SK-N-SH (cell line): ENCODE data around the gene STAC. TPM values are rescaled to one million over a fixed set of nuclear protein-coding genes. Genes with fewer than 3 reads are reported as not detected.

Experiments
- CTCF ChIA-PET: fragments of 300-600, 350-600 bp; formaldehyde crosslinking; extraction: SDS; loops from one replicate; lab custom pipeline; 2021; lab: Yijun Ruan, JAX
- POLR2A ChIA-PET: fragments of 350-600 bp; sonication (Branson Sonifier 250); formaldehyde crosslinking; extraction: SDS; loops from one replicate; lab custom pipeline; 2020; ENCODE audit warnings: antibody characterized with exemption, inconsistent platforms; lab: Yijun Ruan, JAX
- DNase-seq: peaks from one replicate; pipeline ENCODE4 v3.0.0; 2012
- H2AFZ ChIP-seq: fragments of 200-600 bp; sonication (generic); 2 replicates; pipeline ENCODE4 v1.8.1; 2016; ENCODE audit warnings: antibody characterized with exemption, mild to moderate bottlenecking, low read depth
- H3F3A ChIP-seq: fragments of 200-600 bp; sonication (generic); replicated peaks from 2 replicates; pipeline ENCODE3; 2016; ENCODE audit warnings: antibody characterized with exemption, mild to moderate bottlenecking; ENCODE audit not compliant: insufficient read depth
- H3K27ac ChIP-seq, 2 experiments: fragments of 200-500 bp in 1 of 2; fragments of 200-600 bp in 1 of 2; sonication (Bioruptor generic) in 1 of 2; sonication (generic), shearing (Covaris generic) in 1 of 2; 2 replicates each; pipeline versions ENCODE4 v1.5.1 to v1.6.1; 2014 to 2016; ENCODE audit warnings: low read depth in 2 of 2, inconsistent platforms in 1 of 2, low read length in 1 of 2, mild to moderate bottlenecking in 1 of 2, mixed read lengths in 1 of 2
- H3K27me3 ChIP-seq: fragments of 200-600 bp; sonication (generic), shearing (Covaris generic); 2 replicates; pipeline ENCODE4 v1.6.1; 2016; ENCODE audit warnings: mixed run types; ENCODE audit not compliant: insufficient read depth
- H3K36me3 ChIP-seq, 2 experiments: fragments of 200-500 bp in 1 of 2; fragments of 200-600 bp in 1 of 2; sonication (Bioruptor generic) in 1 of 2; sonication (generic) in 1 of 2; replicated peaks in 1 of 2; 2 replicates each; pipeline versions ENCODE3 to v1.5.1; 2014 to 2016; ENCODE audit warnings: low read length in 1 of 2, mild to moderate bottlenecking in 1 of 2; ENCODE audit not compliant: insufficient read depth in 2 of 2, control insufficient read depth in 1 of 2
- H3K4me1 ChIP-seq, 2 experiments: fragments of 200-500 bp in 1 of 2; fragments of 200-600 bp in 1 of 2; sonication (Bioruptor generic) in 1 of 2; sonication (generic), shearing (Covaris generic) in 1 of 2; 2 replicates each; pipeline versions ENCODE4 v1.5.1 to v1.6.1; 2014 to 2016; ENCODE audit warnings: low read depth in 1 of 2, low read length in 1 of 2, mixed run types in 1 of 2; ENCODE audit not compliant: insufficient read depth in 2 of 2, control insufficient read depth in 1 of 2
- H3K4me2 ChIP-seq: fragments of 200-600 bp; sonication (generic), shearing (Covaris generic); 2 replicates; pipeline ENCODE4 v1.6.1; 2017; ENCODE audit warnings: mixed run types
- H3K4me3 ChIP-seq, 2 experiments: fragments of 200-500 bp in 1 of 2; fragments of 200-600 bp in 1 of 2; sonication (Bioruptor generic) in 1 of 2; sonication (generic), shearing (Covaris generic) in 1 of 2; 2 replicates each; pipeline versions ENCODE4 v1.5.1 to v1.8.1; 2014 to 2016; ENCODE audit warnings: low read depth in 2 of 2, inconsistent platforms in 1 of 2, low read length in 1 of 2, mild to moderate bottlenecking in 1 of 2, mixed read lengths in 1 of 2, moderate library complexity in 1 of 2
- H3K79me2 ChIP-seq: fragments of 200-600 bp; sonication (generic); 2 replicates; pipeline ENCODE4 v1.8.1; 2017; ENCODE audit warnings: mild to moderate bottlenecking; ENCODE audit not compliant: insufficient read depth
- H3K9ac ChIP-seq: fragments of 200-600 bp; sonication (generic); 2 replicates; pipeline ENCODE4 v1.6.1; 2017; ENCODE audit warnings: mixed run types
- H3K9me2 ChIP-seq: fragments of 200-600 bp; sonication (generic); 2 replicates; pipeline ENCODE4 v1.6.1; 2017; ENCODE audit warnings: mixed run types
- H3K9me3 ChIP-seq: fragments of 200-600 bp; sonication (generic); 2 replicates; pipeline ENCODE4 v1.6.1; 2017; ENCODE audit warnings: mixed run types, mild to moderate bottlenecking, moderate library complexity
- H4K20me1 ChIP-seq: fragments of 200-600 bp; sonication (generic); 2 replicates; pipeline ENCODE4 v1.6.1; 2017; ENCODE audit warnings: mild to moderate bottlenecking, mixed run types; ENCODE audit not compliant: insufficient read depth
- CHD2 ChIP-seq: fragments of 150-350 bp; IDR thresholded peaks from 2 replicates; pipeline ENCODE4 v1.6.1; 2018; ENCODE audit warnings: low read length; ENCODE audit not compliant: partially characterized antibody
- ELF1 ChIP-seq: IDR thresholded peaks from 2 replicates; pipeline ENCODE4 v1.4.0; 2012
- EP300 ChIP-seq, 2 experiments: IDR thresholded peaks; 2 replicates each; pipeline versions ENCODE4 v1.4.0 to v1.6.1; 2012; ENCODE audit warnings: borderline replicate concordance in 1 of 2, low read depth in 1 of 2, low read length in 1 of 2
- EZH2phosphoT487 ChIP-seq: fragments of 200-600 bp; sonication (generic); IDR thresholded peaks from 2 replicates; pipeline ENCODE4 v1.6.1; 2017; ENCODE audit warnings: low read depth, mixed run types, mild to moderate bottlenecking, antibody characterized with exemption, moderate library complexity, borderline replicate concordance
- FOSL2 ChIP-seq: IDR thresholded peaks from 2 replicates; pipeline ENCODE4 v1.4.0; 2012; ENCODE audit warnings: low read depth, mild to moderate bottlenecking, moderate library complexity, borderline replicate concordance
- FOXJ3 ChIP-seq: sonication (generic); formaldehyde crosslinking; IDR thresholded peaks from 2 replicates; pipeline ENCODE4 v1.5.1; 2020; ENCODE audit warnings: mild to moderate bottlenecking, missing genetic modification reagents
- FOXM1 ChIP-seq: IDR thresholded peaks from 2 replicates; pipeline ENCODE4 v1.4.0; 2012; ENCODE audit warnings: low read depth, mild to moderate bottlenecking
- GABPA ChIP-seq: IDR thresholded peaks from 2 replicates; pipeline ENCODE4 v1.4.0; 2012; ENCODE audit warnings: low read depth, mild to moderate bottlenecking
- JUND ChIP-seq: IDR thresholded peaks from 2 replicates; pipeline ENCODE4 v1.4.0; 2012
- NFIC ChIP-seq: IDR thresholded peaks from 2 replicates; pipeline ENCODE4 v1.4.0; 2012; ENCODE audit warnings: borderline replicate concordance
- NRF1 ChIP-seq: IDR thresholded peaks from 2 replicates; pipeline ENCODE4 v1.6.1; 2012; ENCODE audit warnings: low read depth, mild to moderate bottlenecking, low read length
- RAD21 ChIP-seq: IDR thresholded peaks from 2 replicates; pipeline ENCODE4 v1.6.1; 2012; ENCODE audit warnings: mild to moderate bottlenecking, low read length
- RCOR1 ChIP-seq: fragments of 150-350 bp; IDR thresholded peaks from 2 replicates; pipeline ENCODE4 v1.6.1; 2017; ENCODE audit warnings: antibody characterized with exemption, low read length
- RFX5 ChIP-seq: IDR thresholded peaks from 2 replicates; pipeline ENCODE4 v1.6.1; 2012; ENCODE audit warnings: mild to moderate bottlenecking, improper control_type of control experiment, low read length
- RXRA ChIP-seq: IDR thresholded peaks from 2 replicates; pipeline ENCODE4 v1.4.0; 2012; ENCODE audit warnings: low read depth, mild to moderate bottlenecking, borderline replicate concordance
- SIN3A ChIP-seq: IDR thresholded peaks from 2 replicates; pipeline ENCODE4 v1.6.1; 2012; ENCODE audit warnings: low read depth, mild to moderate bottlenecking, low read length, moderate library complexity, borderline replicate concordance
- TAF1 ChIP-seq: IDR thresholded peaks from 2 replicates; pipeline ENCODE4 v1.6.1; 2012; ENCODE audit warnings: low read depth, mild to moderate bottlenecking, low read length, moderate library complexity, borderline replicate concordance
- WGBS: methylation state at CpG from one replicate; pipeline ENCODE4 v1.1.6; 2017; ENCODE audit warnings: low lambda C conversion rate; 5-methylcytosine and 5-hydroxymethylcytosine counted together
- polyA plus RNA-seq, 3 experiments: library from polyadenylated mRNA; depleted of rRNA; stranded (reverse); fragments of >200 nt; gene quantifications; 2 replicates each; pipeline ENCODE4 v1.2.3, GENCODE V29; 2012
- TF ChIP-seq, protein P1 (sequence below): fragments of 200-600 bp; sonication (generic); IDR thresholded peaks from 2 replicates; pipeline ENCODE4 v1.6.1; 2017; ENCODE audit warnings: antibody characterized with exemption, mild to moderate bottlenecking, moderate library complexity
- TF ChIP-seq, protein P2 (sequence below): fragments of 150-350 bp; IDR thresholded peaks from 2 replicates; pipeline ENCODE4 v1.6.1; 2016; ENCODE audit warnings: mild to moderate bottlenecking, low read depth, low read length
- TF ChIP-seq, protein P3 (sequence below): fragments of 150-350 bp; IDR thresholded peaks from 2 replicates; pipeline ENCODE4 v1.6.1; 2017; ENCODE audit warnings: antibody characterized with exemption, low read length, low read depth, borderline replicate concordance

The STAC gene
- polyA plus RNA-seq, 1 of the 3 experiments (the other 2 are of a cell fraction) = 25.0 TPM

DNA sequence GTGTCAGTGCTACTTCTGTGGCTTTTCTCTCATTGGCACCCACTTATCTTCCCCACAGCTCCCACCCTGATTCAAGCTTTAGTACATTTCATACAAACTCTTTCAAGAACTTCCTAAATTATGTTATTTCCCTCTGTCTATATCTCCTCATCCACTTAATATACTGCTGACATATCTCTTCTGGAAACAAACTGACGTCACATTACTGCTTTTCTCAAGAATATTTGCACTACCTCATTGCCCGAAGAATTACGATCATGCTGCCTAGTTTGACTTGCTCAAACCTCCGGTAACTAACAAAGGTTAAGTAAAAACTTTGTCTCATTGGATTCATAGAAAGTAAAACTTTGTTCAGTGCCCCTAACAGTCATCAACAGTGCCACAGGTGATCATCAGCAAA is 76.5 kb downstream of the STAC start:
- Histone ChIP-seq H3K27ac (no peak overlapping the region; a peak in 1 of 4 replicates), H3K9ac (no peak overlapping the region), H3K4me3 (no peak overlapping the region), H3K4me1 (peaks cover 0 to 6% of the 10 kb centered on the region in 2 experiments; a peak in 2 of 4 replicates), H4K20me1 (no peaks in the 10 kb centered on the region), H3K4me2 (no peak overlapping the region), H3K36me3 (peaks cover 42 to 48% of the 10 kb centered on the region in 2 experiments), H3F3A (peaks cover 12% of the 10 kb centered on the region), H3K27me3 (no peaks in the 10 kb centered on the region), H3K79me2 (peaks cover 2% of the 10 kb centered on the region; the same call in 1 of the 2 replicates), H3K9me2 (no peaks in the 10 kb centered on the region), H3K9me3 (no peaks in the 10 kb centered on the region), H2AFZ (no peak overlapping the region)
- ChIA-PET POLR2A (no interaction called here), CTCF (no interaction called here)
- no peak for DNase-seq
- TF ChIP-seq FOSL2 (no peak), RCOR1 (no peak), EZH2phosphoT487 (no peak), RAD21 (no peak), SIN3A (no peak)
- TF ChIP-seq, protein P1, sequence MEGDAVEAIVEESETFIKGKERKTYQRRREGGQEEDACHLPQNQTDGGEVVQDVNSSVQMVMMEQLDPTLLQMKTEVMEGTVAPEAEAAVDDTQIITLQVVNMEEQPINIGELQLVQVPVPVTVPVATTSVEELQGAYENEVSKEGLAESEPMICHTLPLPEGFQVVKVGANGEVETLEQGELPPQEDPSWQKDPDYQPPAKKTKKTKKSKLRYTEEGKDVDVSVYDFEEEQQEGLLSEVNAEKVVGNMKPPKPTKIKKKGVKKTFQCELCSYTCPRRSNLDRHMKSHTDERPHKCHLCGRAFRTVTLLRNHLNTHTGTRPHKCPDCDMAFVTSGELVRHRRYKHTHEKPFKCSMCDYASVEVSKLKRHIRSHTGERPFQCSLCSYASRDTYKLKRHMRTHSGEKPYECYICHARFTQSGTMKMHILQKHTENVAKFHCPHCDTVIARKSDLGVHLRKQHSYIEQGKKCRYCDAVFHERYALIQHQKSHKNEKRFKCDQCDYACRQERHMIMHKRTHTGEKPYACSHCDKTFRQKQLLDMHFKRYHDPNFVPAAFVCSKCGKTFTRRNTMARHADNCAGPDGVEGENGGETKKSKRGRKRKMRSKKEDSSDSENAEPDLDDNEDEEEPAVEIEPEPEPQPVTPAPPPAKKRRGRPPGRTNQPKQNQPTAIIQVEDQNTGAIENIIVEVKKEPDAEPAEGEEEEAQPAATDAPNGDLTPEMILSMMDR = no peak
- 90% methylated on average over 4 of the region's 4 CpGs for WGBS

DNA sequence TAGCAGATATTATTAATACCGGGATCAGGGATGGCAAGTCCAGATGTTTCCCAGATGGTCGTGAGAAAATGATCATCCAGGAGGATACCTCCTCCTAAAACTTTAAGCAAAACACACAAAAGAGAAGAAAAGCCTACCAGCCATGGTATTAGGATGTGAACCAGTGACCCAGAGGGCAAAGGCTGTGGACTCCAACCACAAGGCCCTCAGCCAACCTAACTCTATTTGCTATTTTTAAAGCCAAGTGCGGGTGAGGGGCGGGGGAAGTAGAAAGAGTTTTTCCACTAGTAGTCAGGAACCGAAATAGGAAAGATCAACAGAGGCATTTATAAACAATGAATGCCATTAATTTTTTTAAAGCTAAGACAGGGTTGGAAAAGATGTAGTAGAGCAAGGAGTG is 77.4 kb downstream of the STAC start:
- CTCF ChIA-PET = interaction anchor here (0.6 kb wide), 1 partner anchor 28 kb away, joined by 3 read pairs; no protein-coding TSS in a partner anchor
- Histone ChIP-seq H3K79me2 (no peaks in the 10 kb centered on the region), H3K27me3 (no peaks in the 10 kb centered on the region), H3K4me3 (no peak overlapping the region), H3F3A (peaks cover 19% of the 10 kb centered on the region), H3K4me1 (peaks cover 0 to 10% of the 10 kb centered on the region in 2 experiments; a peak in 2 of 4 replicates), H2AFZ (no peak overlapping the region), H3K36me3 (peaks cover 37 to 39% of the 10 kb centered on the region in 2 experiments), H3K9me3 (no peaks in the 10 kb centered on the region), H3K27ac (no peak overlapping the region), H4K20me1 (no peaks in the 10 kb centered on the region), H3K9me2 (no peaks in the 10 kb centered on the region), H3K4me2 (no peak overlapping the region), H3K9ac (no peak overlapping the region)
- DNase-seq = no peak
- POLR2A ChIA-PET = no interaction called here
- TF ChIP-seq TAF1 (no peak), RCOR1 (no peak), FOXJ3 (CRISPR knock-in tag) (no peak), ELF1 (no peak), EP300 (IDR thresholded peaks at IDR 0.05; ENCODE audit: borderline replicate concordance in 1 of 2, low read depth in 1 of 2, low read length in 1 of 2) (no peak), NFIC (no peak), GABPA (no peak), RXRA (no peak), CHD2 (no peak), RFX5 (no peak), FOXM1 (no peak), NRF1 (no peak), JUND (no peak)
- TF ChIP-seq, protein P2, sequence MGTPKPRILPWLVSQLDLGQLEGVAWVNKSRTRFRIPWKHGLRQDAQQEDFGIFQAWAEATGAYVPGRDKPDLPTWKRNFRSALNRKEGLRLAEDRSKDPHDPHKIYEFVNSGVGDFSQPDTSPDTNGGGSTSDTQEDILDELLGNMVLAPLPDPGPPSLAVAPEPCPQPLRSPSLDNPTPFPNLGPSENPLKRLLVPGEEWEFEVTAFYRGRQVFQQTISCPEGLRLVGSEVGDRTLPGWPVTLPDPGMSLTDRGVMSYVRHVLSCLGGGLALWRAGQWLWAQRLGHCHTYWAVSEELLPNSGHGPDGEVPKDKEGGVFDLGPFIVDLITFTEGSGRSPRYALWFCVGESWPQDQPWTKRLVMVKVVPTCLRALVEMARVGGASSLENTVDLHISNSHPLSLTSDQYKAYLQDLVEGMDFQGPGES = no peak
- TF ChIP-seq, protein P3, sequence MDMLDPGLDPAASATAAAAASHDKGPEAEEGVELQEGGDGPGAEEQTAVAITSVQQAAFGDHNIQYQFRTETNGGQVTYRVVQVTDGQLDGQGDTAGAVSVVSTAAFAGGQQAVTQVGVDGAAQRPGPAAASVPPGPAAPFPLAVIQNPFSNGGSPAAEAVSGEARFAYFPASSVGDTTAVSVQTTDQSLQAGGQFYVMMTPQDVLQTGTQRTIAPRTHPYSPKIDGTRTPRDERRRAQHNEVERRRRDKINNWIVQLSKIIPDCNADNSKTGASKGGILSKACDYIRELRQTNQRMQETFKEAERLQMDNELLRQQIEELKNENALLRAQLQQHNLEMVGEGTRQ = no peak
- TF ChIP-seq, protein P1 = no peak
- WGBS = 91% methylated on average over 5 of the region's 5 CpGs
